A673 (cell line): Measurements from ENCODE around the gene ENTPD8. TPM values are rescaled to one million over a fixed set of nuclear protein-coding genes. Genes with fewer than 3 reads are reported as not detected.

Experiments
- BruUV-seq: library from RNA; stranded (reverse); fragments of 400-500 nt; replicated peaks from 2 replicates; lab custom pipeline; 2021; lab: Mats Ljungman, UMichigan
- CTCF ChIA-PET: fragments of 300-600 bp; sonication (Branson Sonifier 250); formaldehyde crosslinking; loops from one replicate; lab custom pipeline; 2022; ENCODE audit warnings: antibody characterized with exemption; lab: Charles Lee
- POLR2A ChIA-PET: fragments of 300-600 bp; sonication (Branson Sonifier 250); formaldehyde crosslinking; loops from one replicate; lab custom pipeline; 2022; ENCODE audit warnings: antibody characterized with exemption; ENCODE audit not compliant: low non-redundant PET; lab: Charles Lee
- DNase-seq: peaks from one replicate; pipeline ENCODE4 v3.0.0-alpha.2; 2015; ENCODE audit warnings: low spot score
- H3K27ac ChIP-seq: fragments of 200-600 bp; sonication (generic); 2 replicates; pipeline ENCODE4 v1.5.1; 2016; ENCODE audit warnings: mixed run types, low read depth, mild to moderate bottlenecking, mixed read lengths, antibody characterized with exemption, low read length; ENCODE audit not compliant: poor library complexity, severe bottlenecking
- H3K27me3 ChIP-seq: fragments of 200-600 bp; sonication (generic); replicated peaks from 2 replicates; pipeline ENCODE4 v1.6.1; 2017; ENCODE audit warnings: mixed run types, low read depth, mild to moderate bottlenecking, mixed read lengths, antibody characterized with exemption, low read length; ENCODE audit not compliant: insufficient read depth, poor library complexity
- H3K36me3 ChIP-seq: fragments of 200-600 bp; sonication (generic); 2 replicates; pipeline ENCODE4 v1.6.1; 2016; ENCODE audit warnings: mixed run types, mild to moderate bottlenecking, mixed read lengths, antibody characterized with exemption, low read length; ENCODE audit not compliant: insufficient read depth, poor library complexity, severe bottlenecking
- H3K4me1 ChIP-seq: fragments of 200-600 bp; sonication (generic); 2 replicates; pipeline ENCODE4 v1.6.1; 2017; ENCODE audit warnings: mixed run types, mild to moderate bottlenecking, mixed read lengths, antibody characterized with exemption, low read length; ENCODE audit not compliant: insufficient read depth, poor library complexity, severe bottlenecking
- H3K4me3 ChIP-seq: fragments of 200-600 bp; sonication (generic); 2 replicates; pipeline ENCODE4 v1.5.1; 2016; ENCODE audit warnings: low read depth, mixed run types, mild to moderate bottlenecking, mixed read lengths, low read length; ENCODE audit not compliant: poor library complexity, severe bottlenecking
- H3K9me3 ChIP-seq: fragments of 200-600 bp; sonication (generic); 2 replicates; pipeline ENCODE4 v1.6.1; 2016; ENCODE audit warnings: mixed run types, low read depth, mild to moderate bottlenecking, mixed read lengths, antibody characterized with exemption, low read length; ENCODE audit not compliant: poor library complexity, severe bottlenecking
- EZH2 ChIP-seq: fragments of 200-600 bp; sonication (generic); IDR thresholded peaks from 2 replicates; pipeline ENCODE4 v1.6.1; 2017; ENCODE audit warnings: borderline replicate concordance, low read depth, mild to moderate bottlenecking, mixed read lengths, antibody characterized with exemption, low read length; ENCODE audit not compliant: poor library complexity, severe bottlenecking
- intact Hi-C: fragments of 100-400 bp; cut with micrococcal nuclease; formaldehyde crosslinking; loops from one replicate; pipeline ENCODE4 v1.10.0; 2022; ENCODE audit not compliant: unreplicated experiment
- total RNA-seq: library from RNA; stranded (reverse); gene quantifications from 2 replicates; pipeline ENCODE4 v1.2.3, GENCODE V29; 2021
- TF ChIP-seq, protein P1 (sequence below): fragments of 300-800, 200-600 bp; sonication (generic); conservative IDR thresholded peaks from 2 replicates; pipeline ENCODE4 v1.5.1; 2017; ENCODE audit warnings: low read depth, mild to moderate bottlenecking, antibody characterized with exemption, low read length, moderate library complexity, mixed read lengths

ENTPD8 gene
- total RNA-seq, 1 experiment from 2014 or later, result not detected

DNA sequence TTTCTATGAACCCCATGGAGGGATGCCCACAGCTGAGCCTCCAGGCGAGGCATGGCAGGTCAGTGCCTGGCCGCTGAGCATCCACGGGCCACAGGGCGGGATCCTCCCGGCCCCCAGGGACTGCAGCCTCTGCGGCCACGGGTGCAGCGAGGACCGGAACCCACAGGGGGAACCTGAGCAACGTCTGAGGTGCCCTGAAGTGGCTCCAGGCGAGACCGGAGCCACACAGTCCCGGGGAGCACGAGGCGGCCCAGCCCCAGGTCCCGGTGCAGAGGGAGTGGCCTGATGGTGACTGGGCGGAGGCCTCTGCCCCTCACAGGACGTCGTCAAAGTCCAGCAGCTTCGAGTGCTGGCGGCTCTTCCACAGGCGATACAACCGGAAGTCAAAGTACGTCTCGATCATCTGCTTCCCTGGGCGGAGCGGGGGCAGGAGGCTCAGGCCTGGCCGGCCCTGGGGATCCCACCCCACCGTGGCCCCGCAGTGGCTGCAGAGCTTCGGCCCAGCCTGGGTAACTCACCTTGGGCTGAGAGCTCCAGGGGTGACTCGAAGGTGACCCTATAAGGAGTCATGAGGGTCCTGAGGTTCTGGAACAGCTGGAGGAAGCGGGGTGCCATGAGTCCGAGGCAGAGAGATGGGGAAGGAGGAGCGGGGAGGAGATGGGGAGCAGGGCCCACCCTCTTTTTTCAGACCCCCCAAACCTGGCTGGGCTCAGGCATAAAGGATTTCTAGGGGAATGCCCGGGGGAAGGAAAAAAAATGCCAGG is 8.1 kb upstream of the ENTPD8 start:
- no peaks in the 10 kb centered on the region for H3K9me3 ChIP-seq
- ChIA-PET POLR2A (no interaction called here), CTCF (no interaction called here)
- DNase-seq, result no peak
- intact Hi-C loops, result no loop called here
- TF ChIP-seq, protein P1, sequence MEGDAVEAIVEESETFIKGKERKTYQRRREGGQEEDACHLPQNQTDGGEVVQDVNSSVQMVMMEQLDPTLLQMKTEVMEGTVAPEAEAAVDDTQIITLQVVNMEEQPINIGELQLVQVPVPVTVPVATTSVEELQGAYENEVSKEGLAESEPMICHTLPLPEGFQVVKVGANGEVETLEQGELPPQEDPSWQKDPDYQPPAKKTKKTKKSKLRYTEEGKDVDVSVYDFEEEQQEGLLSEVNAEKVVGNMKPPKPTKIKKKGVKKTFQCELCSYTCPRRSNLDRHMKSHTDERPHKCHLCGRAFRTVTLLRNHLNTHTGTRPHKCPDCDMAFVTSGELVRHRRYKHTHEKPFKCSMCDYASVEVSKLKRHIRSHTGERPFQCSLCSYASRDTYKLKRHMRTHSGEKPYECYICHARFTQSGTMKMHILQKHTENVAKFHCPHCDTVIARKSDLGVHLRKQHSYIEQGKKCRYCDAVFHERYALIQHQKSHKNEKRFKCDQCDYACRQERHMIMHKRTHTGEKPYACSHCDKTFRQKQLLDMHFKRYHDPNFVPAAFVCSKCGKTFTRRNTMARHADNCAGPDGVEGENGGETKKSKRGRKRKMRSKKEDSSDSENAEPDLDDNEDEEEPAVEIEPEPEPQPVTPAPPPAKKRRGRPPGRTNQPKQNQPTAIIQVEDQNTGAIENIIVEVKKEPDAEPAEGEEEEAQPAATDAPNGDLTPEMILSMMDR, result no peak
- no peak for TF ChIP-seq EZH2
- H3K27ac ChIP-seq, result no peak overlapping the region
- peaks cover 16% of the 10 kb centered on the region for H3K36me3 ChIP-seq
- H3K4me1 ChIP-seq, result peaks cover 11% of the 10 kb centered on the region
- no peak overlapping the region for H3K4me3 ChIP-seq
- no TSS peak for BruUV-seq
- H3K27me3 ChIP-seq, result no peaks in the 10 kb centered on the region

DNA sequence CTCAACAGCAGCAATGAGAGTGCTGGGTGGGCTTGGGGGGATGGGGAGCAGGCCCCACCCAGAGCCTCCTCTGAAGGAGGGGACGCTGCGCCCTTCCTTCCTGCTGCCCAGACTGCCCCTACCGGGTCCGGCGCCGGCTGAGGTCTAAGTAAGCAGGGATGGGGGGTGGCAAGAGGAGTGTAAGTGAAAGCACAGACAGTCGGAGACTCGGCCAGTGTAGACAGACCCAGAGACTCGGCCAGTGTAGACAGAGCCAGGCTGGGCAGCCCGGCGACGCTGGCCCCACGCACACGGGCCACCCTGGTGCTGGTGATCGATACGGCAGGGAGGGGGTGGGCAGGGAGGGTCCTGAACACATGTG is 7.4 kb upstream of the ENTPD8 start:
- H3K27me3 ChIP-seq, result no peaks in the 10 kb centered on the region
- H3K27ac ChIP-seq, result no peak overlapping the region
- H3K9me3 ChIP-seq, result no peaks in the 10 kb centered on the region
- no peak for DNase-seq
- no peak overlapping the region for H3K4me3 ChIP-seq
- ChIA-PET CTCF (no interaction called here), POLR2A (no interaction called here)
- intact Hi-C loops, result no loop called here
- BruUV-seq, result no TSS peak
- no peak for TF ChIP-seq EZH2
- TF ChIP-seq, protein P1, result no peak
- H3K36me3 ChIP-seq, result peaks cover 16% of the 10 kb centered on the region
- H3K4me1 ChIP-seq, result peaks cover 7% of the 10 kb centered on the region

DNA sequence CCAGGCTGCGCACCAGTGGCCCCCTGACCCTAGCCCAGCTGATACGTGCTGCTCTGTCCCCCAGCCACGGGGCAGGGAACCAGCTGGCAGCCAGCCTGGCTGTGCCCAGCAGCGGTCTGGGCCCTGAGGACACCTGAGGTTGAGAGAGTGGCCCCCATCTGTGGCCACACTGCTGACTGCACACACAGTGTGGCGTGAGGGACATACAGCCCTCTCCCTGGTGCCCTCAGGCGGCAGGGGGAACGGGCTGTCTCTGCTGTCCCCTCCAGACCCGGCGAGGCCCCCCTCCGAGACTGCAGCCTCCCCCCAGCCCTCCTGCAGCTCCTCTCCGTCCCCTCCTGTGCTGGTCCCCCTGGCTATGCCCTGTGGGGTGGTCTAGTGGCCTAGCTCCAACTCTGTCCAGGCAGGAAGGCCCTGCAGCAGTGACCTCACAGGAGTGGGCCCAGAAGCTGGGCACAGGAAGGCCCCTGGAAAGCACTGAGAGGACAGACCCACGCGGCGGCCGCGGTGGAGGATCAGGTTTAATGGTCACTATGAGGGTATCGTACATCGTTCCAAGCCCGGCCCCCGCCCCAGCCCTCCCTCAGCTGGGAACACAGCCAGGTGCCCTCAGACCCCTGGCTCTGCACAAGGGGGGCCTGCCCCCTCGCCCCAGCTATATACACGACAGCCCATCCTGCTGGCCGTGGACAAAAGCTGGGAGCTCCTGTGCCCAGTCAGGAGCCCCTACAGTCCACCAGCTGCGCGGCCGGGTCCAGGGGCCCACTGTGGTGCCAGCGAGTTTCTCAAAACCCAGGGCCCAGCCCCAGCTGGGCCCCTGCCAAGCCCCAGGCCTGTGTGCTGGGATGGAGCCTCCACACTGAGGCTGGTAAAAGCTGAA is 6.8 kb upstream of the ENTPD8 start:
- Histone ChIP-seq H3K9me3 (no peaks in the 10 kb centered on the region), H3K4me1 (peaks cover 6% of the 10 kb centered on the region), H3K27me3 (no peaks in the 10 kb centered on the region), H3K36me3 (peaks cover 12% of the 10 kb centered on the region), H3K4me3 (no peak overlapping the region), H3K27ac (no peak overlapping the region)
- ChIA-PET CTCF (interaction anchor here (0.6 kb wide), 1 partner anchor 164 kb away, joined by 4 read pairs; no protein-coding TSS in a partner anchor), POLR2A (no interaction called here)
- no peak for DNase-seq
- BruUV-seq, result TSS peak; percentile 74
- intact Hi-C loops, result no loop called here
- TF ChIP-seq, protein P1, result no peak
- TF ChIP-seq EZH2, result no peak
